ENCODE data around the gene NUDT6.

DNA sequence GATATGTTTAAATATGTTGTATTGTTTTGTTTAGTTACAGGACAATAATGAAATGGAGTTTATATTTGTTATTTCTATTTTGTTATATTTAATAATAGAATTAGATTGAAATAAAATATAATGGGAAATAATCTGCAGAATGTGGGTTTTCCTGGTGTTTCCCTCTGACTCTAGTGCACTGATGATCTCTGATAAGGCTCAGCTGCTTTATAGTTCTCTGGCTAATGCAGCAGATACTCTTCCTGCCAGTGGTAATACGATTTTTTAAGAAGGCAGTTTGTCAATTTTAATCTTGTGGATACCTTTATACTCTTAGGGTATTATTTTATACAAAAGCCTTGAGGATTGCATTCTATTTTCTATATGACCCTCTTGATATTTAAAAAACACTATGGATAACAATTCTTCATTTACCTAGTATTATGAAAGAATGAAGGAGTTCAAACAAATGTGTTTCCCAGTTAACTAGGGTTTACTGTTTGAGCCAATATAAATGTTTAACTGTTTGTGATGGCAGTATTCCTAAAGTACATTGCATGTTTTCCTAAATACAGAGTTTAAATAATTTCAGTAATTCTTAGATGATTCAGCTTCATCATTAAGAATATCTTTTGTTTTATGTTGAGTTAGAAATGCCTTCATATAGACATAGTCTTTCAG is 26.9 kb downstream of the NUDT6 start:
- TF ChIP-seq, protein P1, sequence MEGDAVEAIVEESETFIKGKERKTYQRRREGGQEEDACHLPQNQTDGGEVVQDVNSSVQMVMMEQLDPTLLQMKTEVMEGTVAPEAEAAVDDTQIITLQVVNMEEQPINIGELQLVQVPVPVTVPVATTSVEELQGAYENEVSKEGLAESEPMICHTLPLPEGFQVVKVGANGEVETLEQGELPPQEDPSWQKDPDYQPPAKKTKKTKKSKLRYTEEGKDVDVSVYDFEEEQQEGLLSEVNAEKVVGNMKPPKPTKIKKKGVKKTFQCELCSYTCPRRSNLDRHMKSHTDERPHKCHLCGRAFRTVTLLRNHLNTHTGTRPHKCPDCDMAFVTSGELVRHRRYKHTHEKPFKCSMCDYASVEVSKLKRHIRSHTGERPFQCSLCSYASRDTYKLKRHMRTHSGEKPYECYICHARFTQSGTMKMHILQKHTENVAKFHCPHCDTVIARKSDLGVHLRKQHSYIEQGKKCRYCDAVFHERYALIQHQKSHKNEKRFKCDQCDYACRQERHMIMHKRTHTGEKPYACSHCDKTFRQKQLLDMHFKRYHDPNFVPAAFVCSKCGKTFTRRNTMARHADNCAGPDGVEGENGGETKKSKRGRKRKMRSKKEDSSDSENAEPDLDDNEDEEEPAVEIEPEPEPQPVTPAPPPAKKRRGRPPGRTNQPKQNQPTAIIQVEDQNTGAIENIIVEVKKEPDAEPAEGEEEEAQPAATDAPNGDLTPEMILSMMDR (IDR thresholded peaks at IDR 0.05): no peak
- TF ChIP-seq POLR2A (IDR thresholded peaks at IDR 0.05) (no peak), POLR2AphosphoS5 (IDR thresholded peaks at IDR 0.05) (no peak), EP300 (IDR thresholded peaks at IDR 0.05) (no peak)

Data from gastroesophageal sphincter (tissue), 3 donors.